HG03521 (cell line): ENCODE data around the gene PPP3R1.

Experiments
- ATAC-seq: cut with Tn5 transposase; IDR thresholded peaks from one replicate; pipeline ENCODE4 v1.9.1; 2021; ENCODE audit warnings: mild to moderate bottlenecking, moderate library complexity; ENCODE audit not compliant: unreplicated experiment

PPP3R1 gene

GRCh38 chr2:68236103-68236734 lies 16.1 kb downstream of the PPP3R1 start:
- no peak for ATAC-seq

DNA sequence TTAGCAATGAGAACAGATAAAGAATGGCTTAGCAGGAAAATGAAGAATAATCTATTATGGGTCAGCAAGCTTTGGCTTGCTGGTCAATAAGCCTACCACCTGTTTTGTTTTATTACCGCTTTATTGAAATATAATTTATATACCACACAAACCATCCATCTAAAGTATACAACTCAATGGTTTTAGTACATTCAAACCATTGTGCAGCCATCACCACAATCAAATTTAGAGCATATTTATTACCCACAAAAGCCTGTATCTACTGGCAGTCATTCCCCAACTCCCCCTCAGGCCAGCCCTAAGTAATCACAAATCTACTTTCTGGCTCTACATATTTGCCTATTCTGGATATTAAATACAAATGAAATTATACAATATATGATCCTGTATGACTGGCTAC lies 17.2 kb downstream of the PPP3R1 start:
- no peak for ATAC-seq

DNA sequence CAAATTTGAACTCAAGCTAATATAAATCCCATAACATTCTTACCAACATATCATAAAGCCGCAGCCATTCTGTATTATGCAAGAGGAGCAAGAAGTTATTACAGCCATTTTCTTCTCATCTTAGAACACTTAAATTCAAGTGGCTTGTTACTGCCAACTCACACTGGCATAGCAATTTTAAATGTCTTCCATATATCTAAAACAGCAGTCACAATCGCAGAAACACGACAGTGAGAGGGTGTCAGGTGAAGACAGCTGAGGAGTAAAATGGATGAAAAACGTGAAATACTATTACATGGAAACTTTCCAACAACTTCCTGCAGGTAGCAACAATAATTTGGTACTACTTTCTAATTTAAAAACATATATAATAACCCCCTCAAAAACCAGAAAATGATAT lies 17.9 kb downstream of the PPP3R1 start:
- no peak for ATAC-seq

- ATAC-seq, result no peak
These were observed 21.3 kb downstream of the PPP3R1 start for GRCh38 chr2:68231061-68231372.

DNA sequence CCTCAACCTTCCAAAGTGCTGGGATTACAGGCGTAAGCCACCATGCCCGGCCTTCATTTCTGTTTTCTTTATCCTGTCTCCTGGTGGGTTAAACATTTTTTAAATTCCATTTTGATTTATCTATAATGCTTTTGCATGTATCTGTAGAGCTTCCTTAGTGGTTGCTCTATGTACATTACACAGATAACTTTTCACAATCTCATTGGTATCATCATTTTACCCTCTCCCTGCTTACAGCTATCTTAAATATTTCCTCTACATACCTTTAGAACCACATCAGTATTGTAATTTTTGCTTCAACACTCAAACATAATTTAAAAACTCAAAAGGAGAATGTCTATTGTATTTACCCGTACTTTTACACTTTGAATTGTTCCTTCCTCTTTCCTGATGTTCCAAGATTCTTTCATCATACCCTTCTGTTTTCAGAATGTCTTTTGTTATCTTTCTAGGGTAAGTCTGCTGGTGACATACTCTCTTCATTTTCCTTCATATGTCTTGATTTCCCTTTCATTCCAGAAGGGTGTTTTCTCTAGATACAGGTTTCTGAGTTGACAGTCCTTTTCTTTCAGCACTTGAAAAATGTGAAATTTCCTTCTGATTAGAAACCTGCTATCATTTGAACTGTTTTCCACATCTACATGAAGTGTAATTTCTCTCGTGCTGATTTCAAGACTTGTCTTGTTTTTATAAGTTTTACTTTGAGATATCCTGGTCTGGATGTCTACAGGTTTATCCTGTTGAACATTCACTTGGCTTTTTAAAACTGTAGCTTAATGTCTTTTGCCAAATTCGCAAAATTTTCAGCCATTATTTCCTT lies 21.9 kb downstream of the PPP3R1 start:
- ATAC-seq, result no peak

GRCh38 chr2:68226794-68227193 lies 25.5 kb downstream of the PPP3R1 start:
- ATAC-seq, result no peak

DNA sequence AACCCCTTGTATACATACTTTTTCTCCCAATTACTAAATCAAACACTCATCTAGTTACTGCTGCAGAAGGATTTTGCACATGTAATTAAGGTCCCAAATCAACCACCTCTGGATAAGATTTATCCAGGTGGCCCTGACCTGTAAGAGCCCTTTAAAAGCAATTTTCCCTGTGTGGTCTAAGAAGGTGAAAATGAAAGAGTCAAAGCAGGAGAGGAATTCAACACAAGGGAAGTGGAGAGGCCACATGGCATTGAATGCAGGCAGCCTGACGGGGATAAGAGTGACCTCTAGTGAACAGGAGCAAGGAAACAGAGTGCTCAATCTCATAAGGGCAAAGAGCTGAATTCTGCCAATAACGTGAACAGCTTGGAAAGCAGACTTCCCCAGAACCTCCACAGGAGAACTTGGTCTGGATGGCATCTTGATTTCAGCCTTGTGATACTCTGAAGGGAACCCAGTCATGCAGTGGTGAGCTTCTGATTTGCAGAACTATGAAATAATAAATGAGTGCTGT lies 27.2 kb downstream of the PPP3R1 start:
- no peak for ATAC-seq

GRCh38 chr2:68223419-68223818 lies 28.9 kb downstream of the PPP3R1 start:
- ATAC-seq, result no peak

DNA sequence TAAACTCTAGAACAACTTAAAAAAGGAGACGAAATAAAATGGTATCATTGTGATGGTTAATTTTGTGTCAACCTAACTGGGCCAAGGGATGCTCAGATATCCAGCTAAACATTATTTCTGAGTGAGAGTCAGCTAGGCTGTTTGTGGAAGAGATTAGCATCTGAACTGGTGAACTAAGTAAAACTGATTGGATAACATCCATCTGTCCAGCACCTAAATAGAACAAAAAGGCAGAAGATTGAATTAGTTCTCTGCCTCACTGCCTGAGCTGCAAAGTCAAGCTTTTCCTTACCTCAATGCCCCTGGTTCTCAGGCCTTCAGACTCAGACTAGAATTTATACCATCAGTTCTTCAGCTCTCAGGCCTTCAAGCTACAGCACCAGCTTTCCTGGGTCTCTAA lies 30.0 kb downstream of the PPP3R1 start:
- no peak for ATAC-seq

DNA sequence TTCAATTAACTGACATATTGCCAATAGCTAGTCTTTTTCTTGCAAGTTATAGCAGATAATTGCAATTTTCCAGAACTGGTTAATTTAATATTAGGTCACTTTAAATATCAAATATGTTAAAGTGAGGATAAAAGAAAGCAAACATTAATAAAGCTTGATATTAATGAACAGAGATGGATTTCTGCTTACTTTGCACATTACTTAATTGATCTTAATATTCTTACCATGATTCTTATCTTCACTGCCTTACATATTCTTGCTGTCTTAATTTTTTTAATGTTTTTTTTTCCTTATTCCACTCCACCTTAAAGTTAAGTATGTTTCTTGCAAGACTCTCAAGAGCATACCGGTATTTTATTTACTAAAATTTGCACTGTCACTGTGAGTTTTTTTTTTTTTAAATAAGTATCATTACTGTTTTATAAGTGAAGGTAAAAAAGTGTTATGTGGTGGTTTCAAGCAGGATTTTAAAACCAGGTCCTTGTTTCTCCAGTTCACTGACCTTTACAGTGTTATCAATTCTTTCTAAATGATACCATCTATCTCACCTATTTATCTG lies 33.9 kb downstream of the PPP3R1 start:
- no peak for ATAC-seq

- ATAC-seq, result no peak
These were observed 34.6 kb downstream of the PPP3R1 start for GRCh38 chr2:68217729-68218128.

- no peak for ATAC-seq
These were observed 35.6 kb downstream of the PPP3R1 start for GRCh38 chr2:68216454-68217310.

DNA sequence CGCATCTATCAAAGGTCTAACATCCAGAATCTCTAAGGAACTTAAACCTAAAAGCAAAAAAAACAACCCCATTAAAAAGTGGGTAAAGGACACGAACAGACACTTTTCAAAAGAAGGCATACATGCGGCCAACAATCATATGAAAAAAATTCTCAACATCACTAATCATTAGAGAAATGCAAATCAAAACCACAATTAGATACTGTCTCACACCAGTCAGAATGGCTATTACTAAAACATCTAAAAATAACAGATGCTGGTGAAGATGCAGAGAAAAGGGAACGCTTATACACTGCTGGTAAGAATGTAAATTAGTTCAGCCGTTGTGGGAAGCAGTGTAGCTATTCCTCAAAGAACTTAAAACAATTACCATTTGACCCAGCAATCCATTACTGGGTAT lies 38.0 kb downstream of the PPP3R1 start:
- peak; percentile 61 for ATAC-seq

DNA sequence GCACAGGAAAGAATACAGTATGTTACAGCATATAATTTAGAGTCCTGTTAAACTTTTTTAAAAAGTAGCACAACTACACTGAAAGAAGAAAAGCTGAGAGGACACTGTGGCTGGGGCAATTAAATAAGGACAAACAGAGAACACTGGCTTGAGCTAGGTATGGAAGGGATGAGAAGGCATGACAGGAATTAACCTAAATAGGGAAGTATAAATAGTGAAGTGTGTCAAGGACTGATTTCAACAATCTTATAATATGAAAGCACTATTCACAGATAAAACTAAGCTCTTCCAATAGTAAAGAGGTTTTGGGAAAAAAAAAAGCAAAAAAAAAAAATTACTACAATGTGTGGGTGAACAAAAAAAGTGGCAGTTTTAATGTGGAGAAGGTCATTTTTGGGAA lies 45.5 kb downstream of the PPP3R1 start:
- ATAC-seq, result no peak

DNA sequence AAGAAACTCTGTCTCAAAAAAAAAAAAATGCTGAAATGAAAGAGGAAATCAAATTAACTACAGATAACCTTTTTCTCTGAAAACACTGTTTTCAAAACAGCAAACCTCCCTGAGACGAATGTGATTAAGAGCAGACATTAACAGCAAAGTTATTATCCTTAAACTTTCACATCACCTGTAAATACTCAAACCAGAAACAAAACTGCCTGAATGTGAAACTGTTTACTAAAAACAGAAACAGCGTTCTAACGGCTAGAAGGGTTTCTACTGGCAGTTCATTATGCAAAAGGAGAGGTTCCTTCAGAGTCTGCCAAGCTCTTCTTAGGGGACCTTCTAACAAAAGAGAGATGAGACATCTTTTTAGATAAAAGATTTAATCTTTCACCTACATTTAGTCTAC lies 48.7 kb downstream of the PPP3R1 start:
- peak; percentile 90 for ATAC-seq

DNA sequence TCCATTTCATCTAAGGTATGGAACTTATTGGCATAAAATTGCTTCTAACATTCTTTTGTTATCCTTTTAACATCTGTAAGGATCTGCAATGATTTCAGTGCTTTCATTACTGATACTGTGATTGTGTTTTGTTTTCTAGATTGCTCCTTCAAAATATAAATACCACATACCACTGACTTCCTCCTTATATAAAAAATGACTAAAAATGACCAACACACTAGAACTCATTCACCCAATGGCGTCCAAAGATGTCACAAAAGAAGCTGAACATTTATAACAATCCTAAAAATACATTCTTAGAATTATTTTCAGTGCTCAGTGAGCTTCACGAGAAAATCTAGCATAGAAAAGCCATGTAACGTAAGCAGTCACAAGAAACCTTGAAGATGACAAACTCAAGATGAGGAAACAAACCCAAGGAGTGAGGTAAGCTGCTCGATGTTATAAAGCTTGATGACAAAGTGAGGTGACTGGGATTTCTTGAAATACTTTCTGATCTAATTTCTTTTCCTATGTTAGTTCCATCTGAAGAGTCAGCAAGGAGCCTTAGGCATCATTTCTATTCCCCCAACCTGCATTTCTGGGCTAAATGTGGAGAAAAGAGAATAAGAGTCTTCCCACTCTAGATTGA lies 52.1 kb downstream of the PPP3R1 start:
- no peak for ATAC-seq

- no peak for ATAC-seq
These were observed 56.1 kb downstream of the PPP3R1 start for GRCh38 chr2:68196120-68196716.

GRCh38 chr2:68195096-68195495 lies 57.2 kb downstream of the PPP3R1 start:
- ATAC-seq, result no peak

DNA sequence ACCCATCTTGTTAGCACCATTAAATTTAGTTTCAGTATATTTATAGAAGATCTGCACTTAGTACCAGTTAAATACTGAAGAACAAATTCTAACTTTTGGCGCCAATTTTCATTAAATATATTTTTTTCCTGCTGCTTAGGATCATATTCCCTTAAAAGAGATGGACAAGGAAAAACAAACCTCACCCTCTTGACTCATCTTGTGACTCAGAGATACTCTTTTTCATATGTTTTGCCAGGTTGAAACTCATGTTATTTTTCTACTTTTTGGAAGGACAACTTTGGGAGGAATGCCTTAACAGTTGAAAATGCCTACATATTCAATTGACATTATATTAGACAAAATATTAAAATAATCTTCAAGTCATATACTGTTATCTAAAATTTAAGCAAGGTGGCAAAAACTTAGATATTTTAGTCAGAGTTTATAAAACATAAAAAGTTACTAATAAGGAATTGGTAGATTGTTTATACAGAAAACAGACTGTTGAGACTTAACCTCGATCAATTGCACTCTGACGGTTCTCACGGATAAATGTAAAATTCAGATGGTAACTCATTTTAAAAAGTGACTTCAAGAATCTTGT lies 58.5 kb downstream of the PPP3R1 start:
- no peak for ATAC-seq

- no peak for ATAC-seq
These were observed 59.2 kb downstream of the PPP3R1 start for GRCh38 chr2:68193144-68193543.
